CD14-positive monocyte (primary cell): Measurements from ENCODE around the gene SH3PXD2A. TPM values are rescaled to one million over a fixed set of nuclear protein-coding genes. Genes with fewer than 3 reads are reported as not detected.
A peak's percentile ranks its signal among the peaks of the same experiment; 100 is the strongest.

Experiments used
- DNase-seq, 3 donors: peaks; one replicate each; pipeline ENCODE4 v3.0.0-alpha.2; 2011 to 2022
- H2AFZ ChIP-seq: 2 replicates; pipeline ENCODE4 v1.6.0; 2012; ENCODE audit warnings: mild to moderate bottlenecking, low read depth, low read length, inconsistent platforms; ENCODE audit not compliant: insufficient read depth, poor library complexity, severe bottlenecking
- H3K27ac ChIP-seq, 2 donors: 1 replicate in 1 of 2; 2 replicates in 1 of 2; pipeline ENCODE4 v1.5.1; 2012 to 2013; ENCODE audit warnings: low read length in 2 of 2, control low read depth in 1 of 2, inconsistent platforms in 1 of 2, low read depth in 1 of 2, mild to moderate bottlenecking in 1 of 2
- H3K27me3 ChIP-seq, 2 donors: one replicate each; pipeline versions ENCODE4 v1.6.0 to v1.6.1; 2011 to 2013; ENCODE audit warnings: low read length in 2 of 2; ENCODE audit not compliant: control insufficient read depth in 2 of 2, insufficient read depth in 2 of 2
- H3K36me3 ChIP-seq, 2 donors: replicated peaks in 1 of 2; 1 replicate in 1 of 2; 2 replicates in 1 of 2; pipeline versions ENCODE4 v1.5.1 to v1.6.1; 2012 to 2013; ENCODE audit warnings: low read length in 2 of 2, control low read depth in 1 of 2, inconsistent platforms in 1 of 2, mild to moderate bottlenecking in 1 of 2; ENCODE audit not compliant: insufficient read depth in 2 of 2, control insufficient read depth in 1 of 2
- H3K4me1 ChIP-seq, 2 donors: 1 replicate in 1 of 2; 2 replicates in 1 of 2; pipeline versions ENCODE4 v1.5.1 to v1.6.1; 2012 to 2013; ENCODE audit warnings: low read length in 2 of 2, control low read depth in 1 of 2, inconsistent platforms in 1 of 2, mild to moderate bottlenecking in 1 of 2, moderate library complexity in 1 of 2; ENCODE audit not compliant: insufficient read depth in 2 of 2, control insufficient read depth in 1 of 2
- H3K4me2 ChIP-seq: replicated peaks from 2 replicates; pipeline ENCODE3; 2012; ENCODE audit warnings: low read length, moderate library complexity, mild to moderate bottlenecking; ENCODE audit not compliant: poor library complexity, severe bottlenecking; ENCODE audit errors: extremely low read depth
- H3K4me3 ChIP-seq, 3 experiments: fragments of 200-600 bp in 1 of 3; sonication (generic) in 1 of 3; replicated peaks in 1 of 3; 1 replicate in 2 of 3; 2 replicates in 1 of 3; pipeline ENCODE4 v1.5.1; 2011 to 2013; ENCODE audit warnings: low read length in 3 of 3, mild to moderate bottlenecking in 3 of 3, control low read depth in 2 of 3, low read depth in 2 of 3, inconsistent platforms in 1 of 3, moderate library complexity in 1 of 3
- H3K79me2 ChIP-seq: 2 replicates; pipeline ENCODE4 v1.6.0; 2012; ENCODE audit warnings: mild to moderate bottlenecking, control low read depth, inconsistent platforms, low read length, moderate library complexity; ENCODE audit not compliant: insufficient read depth
- H3K9ac ChIP-seq: 2 replicates; pipeline ENCODE4 v1.6.0; 2017; ENCODE audit warnings: low read length, mild to moderate bottlenecking; ENCODE audit not compliant: insufficient read depth, poor library complexity, severe bottlenecking
- H3K9me3 ChIP-seq, 2 donors: replicated peaks in 1 of 2; 1 replicate in 1 of 2; 2 replicates in 1 of 2; pipeline versions ENCODE4 v1.5.1 to v1.6.1; 2012 to 2013; ENCODE audit warnings: low read length in 2 of 2, control low read depth in 1 of 2; ENCODE audit not compliant: control insufficient read depth in 1 of 2, insufficient read depth in 1 of 2
- H4K20me1 ChIP-seq: 2 replicates; pipeline ENCODE4 v1.6.0; 2012; ENCODE audit warnings: mild to moderate bottlenecking, low read length, control low read depth, moderate library complexity; ENCODE audit not compliant: insufficient read depth
- H3K27ac Mint-ChIP-seq, 7 donors: one replicate each; pipeline ENCODE4 v1.8.0; 2020; ENCODE audit warnings: mild to moderate bottlenecking in 7 of 7, mixed read lengths in 7 of 7, moderate library complexity in 6 of 7, inconsistent platforms in 2 of 7
- H3K27me3 Mint-ChIP-seq, 3 donors: one replicate each; pipeline ENCODE4 v1.8.0; 2021 to 2022; ENCODE audit warnings: low read depth in 3 of 3, mild to moderate bottlenecking in 3 of 3, mixed read lengths in 3 of 3, moderate library complexity in 3 of 3, inconsistent platforms in 1 of 3
- H3K36me3 Mint-ChIP-seq, 2 donors: one replicate each; pipeline ENCODE4 v1.8.0; 2020; ENCODE audit warnings: mixed read lengths in 2 of 2, inconsistent platforms in 1 of 2, mild to moderate bottlenecking in 1 of 2
- H3K4me1 Mint-ChIP-seq: one replicate; pipeline ENCODE4 v1.8.0; 2020; ENCODE audit warnings: mild to moderate bottlenecking, mixed read lengths
- H3K4me3 Mint-ChIP-seq, 2 donors: one replicate each; pipeline ENCODE4 v1.8.0; 2020; ENCODE audit warnings: mild to moderate bottlenecking in 2 of 2, mixed read lengths in 2 of 2, moderate library complexity in 1 of 2
- H3K9me3 Mint-ChIP-seq, 7 donors: one replicate each; pipeline ENCODE4 v1.8.0; 2020 to 2022; ENCODE audit warnings: mixed read lengths in 7 of 7, mild to moderate bottlenecking in 6 of 7, moderate library complexity in 6 of 7, inconsistent platforms in 2 of 7
- WGBS: methylation state at CpG from one replicate; pipeline ENCODE4 v1.1.5; 2013; ENCODE audit warnings: missing lambda C conversion rate; ENCODE audit not compliant: insufficient coverage; 5-methylcytosine and 5-hydroxymethylcytosine counted together
- intact Hi-C, 2 donors: fragments of 100-400 bp; cut with micrococcal nuclease; formaldehyde crosslinking; loops; one replicate each; pipeline versions ENCODE4 v1.15.0 to v1.15.1; 2023
- polyA plus RNA-seq, 3 donors: library from polyadenylated mRNA; depleted of rRNA in 1 of 3; unstranded in 2 of 3; stranded (reverse) in 1 of 3; fragments of 300-500 nt in 2 of 3; fragments of >200 nt in 1 of 3; fragmentation: Illumina TruSeq in 2 of 3; gene quantifications; 1 replicate in 2 of 3; 2 replicates in 1 of 3; pipeline ENCODE4 v1.2.3, GENCODE V29; 2012 to 2021
- TF ChIP-seq, protein P1 (sequence below): fragments of 200-600 bp; IDR thresholded peaks from one replicate; pipeline ENCODE4 v1.8.0; 2022; ENCODE audit warnings: antibody characterized with exemption, mild to moderate bottlenecking

The SH3PXD2A gene
- polyA plus RNA-seq, 3 donors = 0.01 to 0.76 (median 0.05) TPM

- intact Hi-C loops = no loop called here
- no peak overlapping the region for H3K27ac Mint-ChIP-seq
- peaks cover 0 to 2% (median 0%) of the 10 kb centered on the region in 7 donors for H3K9me3 Mint-ChIP-seq
- H3K27me3 Mint-ChIP-seq = peaks cover 3 to 7% (median 5%) of the 10 kb centered on the region in 3 donors
- TF ChIP-seq, protein P1, sequence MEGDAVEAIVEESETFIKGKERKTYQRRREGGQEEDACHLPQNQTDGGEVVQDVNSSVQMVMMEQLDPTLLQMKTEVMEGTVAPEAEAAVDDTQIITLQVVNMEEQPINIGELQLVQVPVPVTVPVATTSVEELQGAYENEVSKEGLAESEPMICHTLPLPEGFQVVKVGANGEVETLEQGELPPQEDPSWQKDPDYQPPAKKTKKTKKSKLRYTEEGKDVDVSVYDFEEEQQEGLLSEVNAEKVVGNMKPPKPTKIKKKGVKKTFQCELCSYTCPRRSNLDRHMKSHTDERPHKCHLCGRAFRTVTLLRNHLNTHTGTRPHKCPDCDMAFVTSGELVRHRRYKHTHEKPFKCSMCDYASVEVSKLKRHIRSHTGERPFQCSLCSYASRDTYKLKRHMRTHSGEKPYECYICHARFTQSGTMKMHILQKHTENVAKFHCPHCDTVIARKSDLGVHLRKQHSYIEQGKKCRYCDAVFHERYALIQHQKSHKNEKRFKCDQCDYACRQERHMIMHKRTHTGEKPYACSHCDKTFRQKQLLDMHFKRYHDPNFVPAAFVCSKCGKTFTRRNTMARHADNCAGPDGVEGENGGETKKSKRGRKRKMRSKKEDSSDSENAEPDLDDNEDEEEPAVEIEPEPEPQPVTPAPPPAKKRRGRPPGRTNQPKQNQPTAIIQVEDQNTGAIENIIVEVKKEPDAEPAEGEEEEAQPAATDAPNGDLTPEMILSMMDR = no peak
- H4K20me1 ChIP-seq = no peaks in the 10 kb centered on the region
- H3K27me3 ChIP-seq = no peaks in the 10 kb centered on the region
- no peak overlapping the region for H2AFZ ChIP-seq
- H3K36me3 ChIP-seq = no peaks in the 10 kb centered on the region
- no peak overlapping the region for H3K4me3 ChIP-seq
- H3K36me3 Mint-ChIP-seq = no peaks in the 10 kb centered on the region
- no peak for DNase-seq
- H3K9me3 ChIP-seq = no peaks in the 10 kb centered on the region
- H3K4me3 Mint-ChIP-seq = no peak overlapping the region
- H3K4me1 ChIP-seq = no peaks in the 10 kb centered on the region
- H3K4me1 Mint-ChIP-seq = peaks cover 3% of the 10 kb centered on the region
- no peaks in the 10 kb centered on the region for H3K79me2 ChIP-seq
- 97% methylated on average over 4 of the region's 7 CpGs for WGBS
- H3K9ac ChIP-seq = no peak overlapping the region
- no peak overlapping the region for H3K4me2 ChIP-seq
- no peak overlapping the region for H3K27ac ChIP-seq
Measured at GRCh38 chr10:103826885-103827284, 28.5 kb downstream of the SH3PXD2A start.

DNA sequence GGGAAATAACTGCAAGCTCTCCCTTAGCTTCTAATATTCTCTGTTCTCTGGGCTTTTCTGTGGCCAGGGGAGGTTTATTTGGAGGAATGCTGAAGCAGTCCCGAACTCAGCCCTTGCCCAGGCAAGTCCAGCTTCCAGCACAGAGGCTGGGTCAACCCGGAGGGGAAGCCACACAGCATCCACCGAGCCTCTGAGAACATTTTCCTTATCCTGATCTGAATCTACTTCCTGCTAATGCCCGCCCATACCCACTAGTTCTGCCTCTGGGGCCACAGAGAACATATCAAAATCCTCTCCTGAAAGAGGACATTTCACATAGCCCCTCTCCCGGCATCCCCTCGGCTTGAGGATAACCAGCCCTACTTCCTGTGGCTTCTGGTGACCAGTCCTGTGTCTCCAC is 31.1 kb downstream of the SH3PXD2A start:
- Histone ChIP-seq H3K27me3 (peaks cover 0 to 6% of the 10 kb centered on the region in 2 donors), H3K9ac (no peak overlapping the region), H3K4me3 (no peak overlapping the region), H2AFZ (peak overlapping the region; percentile 15), H3K4me2 (no peak overlapping the region), H4K20me1 (no peaks in the 10 kb centered on the region), H3K79me2 (no peaks in the 10 kb centered on the region), H3K36me3 (no peaks in the 10 kb centered on the region), H3K27ac (no peak overlapping the region), H3K9me3 (no peaks in the 10 kb centered on the region), H3K4me1 (no peaks in the 10 kb centered on the region)
- Mint-ChIP-seq H3K4me3 (no peak overlapping the region), H3K36me3 (no peaks in the 10 kb centered on the region), H3K4me1 (peaks cover 3% of the 10 kb centered on the region), H3K27ac (peak overlapping the region in 2 of 7 donors; percentile 3 to 31), H3K9me3 (no peaks in the 10 kb centered on the region), H3K27me3 (peaks cover 15 to 16% (median 16%) of the 10 kb centered on the region in 3 donors)
- TF ChIP-seq, protein P1 = no peak
- intact Hi-C loops = no loop called here
- WGBS = 0% methylated on average over 3 of the region's 6 CpGs
- DNase-seq = no peak
